ENCODE data around the gene BYSL. TPM values are rescaled to one million over a fixed set of nuclear protein-coding genes. Genes with fewer than 3 reads are reported as not detected.

The BYSL gene
- total RNA-seq, 2 experiments from 2014 or later: 36.1 to 54.5 TPM

- H2AFZ ChIP-seq (ENCODE audit: low read length): peak overlapping the region; percentile 39; the same call in 1 of the 2 replicates
- H3K36me3 ChIP-seq (ENCODE audit: insufficient read depth, low read length): no peaks in the 10 kb centered on the region
- H3K79me2 ChIP-seq (ENCODE audit: insufficient read depth, low read depth, low read length): no peaks in the 10 kb centered on the region
- peak; percentile 21 for DNase-seq (ENCODE audit: low spot score)
- BruUV-seq (replicated peaks): no TSS peak
- H4K20me1 ChIP-seq (ENCODE audit: insufficient read depth, low read length): no peaks in the 10 kb centered on the region
- no peaks in the 10 kb centered on the region for H3K9me2 ChIP-seq (ENCODE audit: insufficient read depth, low read length)
- H3K4me3 ChIP-seq (ENCODE audit: low read depth, low read length, poor library complexity, severe bottlenecking): no peak overlapping the region
- H3K4me1 ChIP-seq (ENCODE audit: insufficient read depth, low read length, poor library complexity, severe bottlenecking): peaks cover 36% of the 10 kb centered on the region
- no peaks in the 10 kb centered on the region for H3K9me3 ChIP-seq (ENCODE audit: low read length)
- 0 out of 2 replicates have a peak overlapping the region, but pooled peaks have one; percentile 5 for H3K4me2 ChIP-seq (ENCODE audit: low read length)
- intact Hi-C loops (cut with micrococcal nuclease; ENCODE audit: unreplicated experiment): no loop called here
- TF ChIP-seq CTCF (conservative IDR thresholded peaks at IDR 0.05; ENCODE audit: low read length): no peak
- TF ChIP-seq EZH2phosphoT487 (IDR thresholded peaks at IDR 0.05; ENCODE audit: borderline replicate concordance, low read depth, low read length): no peak
- peak overlapping the region; percentile 10 for H3K27ac ChIP-seq (ENCODE audit: low read depth, low read length, poor library complexity, severe bottlenecking)
- POLR2A ChIA-PET: interaction anchor here (1.4 kb wide), 1 partner anchor 18 kb away, joined by 4 read pairs; no protein-coding TSS in a partner anchor
- CTCF ChIA-PET (ENCODE audit: unreplicated experiment): no interaction called here
Measured at GRCh38 chr6:41970436-41970846, 49.1 kb downstream of the BYSL start.

- Histone ChIP-seq H2AFZ (ENCODE audit: low read length) (no peak overlapping the region), H3K4me1 (ENCODE audit: insufficient read depth, low read length, poor library complexity, severe bottlenecking) (peaks cover 60% of the 10 kb centered on the region), H3K27ac (ENCODE audit: low read depth, low read length, poor library complexity, severe bottlenecking) (no peak overlapping the region), H3K79me2 (ENCODE audit: insufficient read depth, low read depth, low read length) (no peaks in the 10 kb centered on the region), H3K4me2 (ENCODE audit: low read length) (no peak overlapping the region), H3K9me2 (ENCODE audit: insufficient read depth, low read length) (no peaks in the 10 kb centered on the region), H3K4me3 (ENCODE audit: low read depth, low read length, poor library complexity, severe bottlenecking) (no peak overlapping the region), H3K36me3 (ENCODE audit: insufficient read depth, low read length) (no peaks in the 10 kb centered on the region), H3K9me3 (ENCODE audit: low read length) (no peaks in the 10 kb centered on the region), H4K20me1 (ENCODE audit: insufficient read depth, low read length) (no peaks in the 10 kb centered on the region)
- TF ChIP-seq CTCF (conservative IDR thresholded peaks at IDR 0.05; ENCODE audit: low read length) (no peak), EZH2phosphoT487 (IDR thresholded peaks at IDR 0.05; ENCODE audit: borderline replicate concordance, low read depth, low read length) (no peak)
- ChIA-PET POLR2A (interaction anchor here (2.3 kb wide), 1 partner anchor 9 kb away, joined by 7 read pairs; no protein-coding TSS in a partner anchor), CTCF (ENCODE audit: unreplicated experiment) (no interaction called here)
- intact Hi-C loops (cut with micrococcal nuclease; ENCODE audit: unreplicated experiment): no loop called here
- BruUV-seq (replicated peaks): no TSS peak
- no peak for DNase-seq (ENCODE audit: low spot score)
Measured at GRCh38 chr6:41972826-41973225, 51.5 kb downstream of the BYSL start.

GRCh38 chr6:41974281-41974825, 53.1 kb downstream of the BYSL start:
- Histone ChIP-seq H2AFZ (ENCODE audit: low read length) (no peak overlapping the region), H3K9me3 (ENCODE audit: low read length) (no peaks in the 10 kb centered on the region), H3K79me2 (ENCODE audit: insufficient read depth, low read depth, low read length) (no peaks in the 10 kb centered on the region), H3K4me2 (ENCODE audit: low read length) (peak overlapping the region; percentile 14), H3K9me2 (ENCODE audit: insufficient read depth, low read length) (no peaks in the 10 kb centered on the region), H3K4me1 (ENCODE audit: insufficient read depth, low read length, poor library complexity, severe bottlenecking) (peaks cover 70% of the 10 kb centered on the region), H3K36me3 (ENCODE audit: insufficient read depth, low read length) (no peaks in the 10 kb centered on the region), H3K27ac (ENCODE audit: low read depth, low read length, poor library complexity, severe bottlenecking) (peak overlapping the region; percentile 41), H4K20me1 (ENCODE audit: insufficient read depth, low read length) (no peaks in the 10 kb centered on the region), H3K4me3 (ENCODE audit: low read depth, low read length, poor library complexity, severe bottlenecking) (no peak overlapping the region)
- TF ChIP-seq EZH2phosphoT487 (IDR thresholded peaks at IDR 0.05; ENCODE audit: borderline replicate concordance, low read depth, low read length): no peak
- no peak for TF ChIP-seq CTCF (conservative IDR thresholded peaks at IDR 0.05; ENCODE audit: low read length)
- no TSS peak for BruUV-seq (replicated peaks)
- POLR2A ChIA-PET: interaction anchor here (1.3 kb wide), 1 partner anchor 10 kb away, joined by 5 read pairs; no protein-coding TSS in a partner anchor
- CTCF ChIA-PET (ENCODE audit: unreplicated experiment): no interaction called here
- DNase-seq (ENCODE audit: low spot score): peak; percentile 58
- intact Hi-C loops (cut with micrococcal nuclease; ENCODE audit: unreplicated experiment): no loop called here
